Neutrophil (primary cell): ENCODE data around the gene SPTA1.

Experiments
- H3K27ac ChIP-seq: fragments of 200-600 bp; sonication (generic); 2 replicates; pipeline ENCODE4 v1.5.1; 2016; ENCODE audit warnings: mild to moderate bottlenecking, moderate library complexity
- H3K27me3 ChIP-seq: fragments of 200-600 bp; sonication (generic); 2 replicates; pipeline ENCODE4 v1.6.0; 2016; ENCODE audit warnings: mild to moderate bottlenecking
- H3K36me3 ChIP-seq: fragments of 200-600 bp; sonication (generic); 2 replicates; pipeline ENCODE4 v1.5.1; 2017
- H3K4me1 ChIP-seq, 2 experiments: fragments of 200-600 bp in 1 of 2; sonication (generic) in 1 of 2; 1 replicate in 1 of 2; 2 replicates in 1 of 2; pipeline versions ENCODE4 v1.5.1 to v1.6.1; 2013 to 2016; ENCODE audit warnings: low read depth in 1 of 2, low read length in 1 of 2, mild to moderate bottlenecking in 1 of 2, moderate library complexity in 1 of 2; ENCODE audit not compliant: control insufficient read depth in 1 of 2, insufficient read depth in 1 of 2
- H3K4me3 ChIP-seq, 2 experiments: fragments of 200-600 bp in 1 of 2; sonication (generic) in 1 of 2; 1 replicate in 1 of 2; 2 replicates in 1 of 2; pipeline ENCODE4 v1.5.1; 2013 to 2016; ENCODE audit warnings: low read depth in 1 of 2, low read length in 1 of 2, mild to moderate bottlenecking in 1 of 2, moderate library complexity in 1 of 2
- H3K9me3 ChIP-seq: fragments of 200-600 bp; sonication (generic); 2 replicates; pipeline ENCODE4 v1.5.1; 2016
- CTCF ChIP-seq: fragments of 200-600 bp; sonication (generic); IDR thresholded peaks from 2 replicates; pipeline ENCODE4 v1.5.1; 2016; ENCODE audit warnings: antibody characterized with exemption

Gene SPTA1

GRCh38 chr1:158649052-158649451 lies 37.5 kb downstream of the SPTA1 start:
- H3K4me3 ChIP-seq: no peak overlapping the region
- no peak overlapping the region for H3K27ac ChIP-seq
- no peaks in the 10 kb centered on the region for H3K36me3 ChIP-seq
- peaks cover 32 to 37% of the 10 kb centered on the region in 2 experiments for H3K4me1 ChIP-seq
- no peak for TF ChIP-seq CTCF
- H3K9me3 ChIP-seq: no peaks in the 10 kb centered on the region
- no peaks in the 10 kb centered on the region for H3K27me3 ChIP-seq

- H3K27ac ChIP-seq: peak overlapping the region; percentile 4
- H3K36me3 ChIP-seq: no peaks in the 10 kb centered on the region
- H3K4me3 ChIP-seq: no peak overlapping the region
- no peaks in the 10 kb centered on the region for H3K27me3 ChIP-seq
- peaks cover 33 to 37% of the 10 kb centered on the region in 2 experiments for H3K4me1 ChIP-seq
- H3K9me3 ChIP-seq: no peaks in the 10 kb centered on the region
- TF ChIP-seq CTCF: no peak
These were observed 40.0 kb downstream of the SPTA1 start for GRCh38 chr1:158646465-158646864.

- Histone ChIP-seq H3K4me1 (peaks cover 33 to 37% of the 10 kb centered on the region in 2 experiments), H3K4me3 (no peak overlapping the region), H3K9me3 (no peaks in the 10 kb centered on the region), H3K36me3 (no peaks in the 10 kb centered on the region), H3K27me3 (no peaks in the 10 kb centered on the region), H3K27ac (peak overlapping the region; percentile 70)
- no peak for TF ChIP-seq CTCF
These were observed 42.1 kb downstream of the SPTA1 start for GRCh38 chr1:158644449-158644848.

GRCh38 chr1:158638904-158639303 lies 47.6 kb downstream of the SPTA1 start:
- Histone ChIP-seq H3K36me3 (no peaks in the 10 kb centered on the region), H3K4me1 (peaks cover 15 to 18% of the 10 kb centered on the region in 2 experiments), H3K4me3 (no peak overlapping the region), H3K9me3 (no peaks in the 10 kb centered on the region), H3K27ac (no peak overlapping the region), H3K27me3 (no peaks in the 10 kb centered on the region)
- no peak for TF ChIP-seq CTCF

DNA sequence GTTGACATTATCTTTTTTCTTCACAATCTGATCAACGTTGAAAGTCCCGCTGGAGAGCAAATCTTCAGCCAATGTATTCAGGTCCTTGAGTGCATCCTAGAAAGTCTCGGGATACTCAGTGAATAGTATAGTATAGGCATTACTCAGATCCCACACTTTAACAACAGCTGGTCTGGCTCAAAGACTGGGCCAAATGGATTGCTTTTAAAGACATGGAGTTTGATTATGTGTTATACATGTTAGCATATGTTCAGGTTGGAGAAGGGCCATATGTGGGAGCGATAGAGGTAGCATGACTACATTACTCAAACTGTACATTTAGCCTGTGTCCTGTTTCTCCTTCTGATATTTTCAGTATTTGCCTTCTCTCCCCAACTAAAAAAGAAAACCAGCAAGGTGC lies 48.4 kb downstream of the SPTA1 start:
- Histone ChIP-seq H3K27me3 (no peaks in the 10 kb centered on the region), H3K9me3 (no peaks in the 10 kb centered on the region), H3K27ac (no peak overlapping the region), H3K4me3 (no peak overlapping the region), H3K4me1 (peaks cover 9 to 11% of the 10 kb centered on the region in 2 experiments), H3K36me3 (no peaks in the 10 kb centered on the region)
- no peak for TF ChIP-seq CTCF

- Histone ChIP-seq H3K4me1 (no peaks in the 10 kb centered on the region), H3K4me3 (no peak overlapping the region), H3K27me3 (no peaks in the 10 kb centered on the region), H3K9me3 (no peaks in the 10 kb centered on the region), H3K27ac (no peak overlapping the region), H3K36me3 (no peaks in the 10 kb centered on the region)
- no peak for TF ChIP-seq CTCF
These were observed 72.8 kb downstream of the SPTA1 start for GRCh38 chr1:158613764-158614163.
